K562 (cell line): ENCODE data around the gene TBC1D16. TPM values are rescaled to one million over a fixed set of nuclear protein-coding genes. Genes with fewer than 3 reads are reported as not detected.

Experiments
- CREM ChIP-seq: IDR thresholded peaks from 2 replicates; pipeline ENCODE4 v1.6.1; 2014; ENCODE audit warnings: antibody characterized with exemption, low read depth
- FOXJ2 ChIP-seq: fragments of 200-800 bp; sonication (Bioruptor generic); IDR thresholded peaks from 2 replicates; pipeline ENCODE4 v1.6.1; 2016; ENCODE audit warnings: missing genetic modification characterization, missing compliant biosample characterization
- FOXJ3 ChIP-seq: sonication (generic); formaldehyde crosslinking; IDR thresholded peaks from 2 replicates; pipeline ENCODE4 v1.4.0; 2020; ENCODE audit warnings: mild to moderate bottlenecking, missing genetic modification reagents
- FUS ChIP-seq: fragments of 200-400 bp; formaldehyde crosslinking; optimal IDR thresholded peaks from 2 replicates; pipeline ENCODE3; 2017; ENCODE audit warnings: low read depth, low read length
- HMG20B ChIP-seq: fragments of 250-450 bp; sonication (Bioruptor Pico); IDR thresholded peaks from 2 replicates; pipeline ENCODE4 v1.5.0; 2021; ENCODE audit warnings: mild to moderate bottlenecking
- ID3 ChIP-seq, 2 experiments: fragments of 250-450 bp in 1 of 2; fragments of 450-650 bp in 1 of 2; sonication (Bioruptor Pico) in 1 of 2; IDR thresholded peaks; 2 replicates each; pipeline versions ENCODE4 v1.6.1 to v1.8.0; 2016 to 2021; ENCODE audit warnings: mild to moderate bottlenecking in 2 of 2, moderate library complexity in 2 of 2, missing compliant biosample characterization in 1 of 2, missing genetic modification characterization in 1 of 2
- ILK ChIP-seq: fragments of 450-650 bp; IDR thresholded peaks from 2 replicates; pipeline ENCODE4 v1.6.1; 2016; ENCODE audit warnings: missing genetic modification characterization, low read depth, mild to moderate bottlenecking, missing compliant biosample characterization, moderate library complexity, borderline replicate concordance
- L3MBTL2 ChIP-seq: fragments of 450-650 bp; IDR thresholded peaks from 2 replicates; pipeline ENCODE4 v1.6.1; 2016; ENCODE audit warnings: mild to moderate bottlenecking, moderate library complexity
- PTBP1 ChIP-seq: fragments of 200-400 bp; formaldehyde crosslinking; IDR thresholded peaks from 2 replicates; pipeline ENCODE4 v1.6.1; 2017; ENCODE audit warnings: low read depth, low read length
- SAFB ChIP-seq: fragments of 200-400 bp; formaldehyde crosslinking; IDR thresholded peaks from 2 replicates; pipeline ENCODE4 v1.6.1; 2017; ENCODE audit warnings: low read depth, low read length, borderline replicate concordance
- SLC30A9 ChIP-seq: fragments of 250-450 bp; sonication (Bioruptor Pico); IDR thresholded peaks from 2 replicates; pipeline ENCODE4 v1.8.0; 2022; ENCODE audit warnings: mild to moderate bottlenecking, moderate library complexity
- STAG1 ChIP-seq: sonication (generic); formaldehyde crosslinking; IDR thresholded peaks from 2 replicates; pipeline ENCODE4 v1.5.0; 2020; ENCODE audit warnings: missing genetic modification reagents, borderline replicate concordance
- ZNF445 ChIP-seq: fragments of 250-450 bp; sonication (Bioruptor Pico); IDR thresholded peaks from 2 replicates; pipeline ENCODE4 v1.4.0; 2020; ENCODE audit warnings: low read depth, mild to moderate bottlenecking, moderate library complexity
- ZNF57 ChIP-seq: fragments of 450-650 bp; formaldehyde crosslinking; IDR thresholded peaks from 2 replicates; pipeline ENCODE4 v1.4.0; 2020; ENCODE audit warnings: mild to moderate bottlenecking, moderate library complexity
- polyA plus RNA-seq, 8 experiments: library from polyadenylated mRNA; depleted of rRNA in 4 of 8; stranded (reverse) in 5 of 8; unstranded in 3 of 8; fragments of >200 nt; fragmentation: Nextera tagmentation in 2 of 8; fragmentation: Illumina TruSeq in 1 of 8; extraction: Ambion mirVana in 2 of 8; extraction: Trizol in 1 of 8; gene quantifications; 2 replicates each; pipeline versions ENCODE4 v1.2.1 to v1.2.3, GENCODE V29; 2011 to 2014; ENCODE audit warnings: inconsistent platforms in 1 of 8, missing spikeins in 1 of 8
- total RNA-seq, 7 experiments: library from RNA; depleted of rRNA in 6 of 7; stranded (reverse); fragments of >200 nt in 6 of 7; fragmentation: Illumina TruSeq in 2 of 7; extraction: Trizol in 2 of 7; gene quantifications; 2 replicates each; pipeline versions ENCODE4 v1.2.1 to v1.2.3, GENCODE V29; 2011 to 2021; ENCODE audit warnings: low replicate concordance in 1 of 7
- TF ChIP-seq, protein P1 (sequence below), 2 experiments: fragments of 450-650 bp; conservative IDR thresholded peaks; 2 replicates each; pipeline ENCODE4 v1.6.1; 2017; ENCODE audit warnings: mild to moderate bottlenecking in 2 of 2, moderate library complexity in 2 of 2
- TF ChIP-seq, protein P2 (sequence below), 3 experiments: IDR thresholded peaks in 2 of 3; conservative IDR thresholded peaks in 1 of 3; 2 replicates each; pipeline ENCODE4 v1.5.1; 2011 to 2012; ENCODE audit warnings: low read length in 3 of 3, mild to moderate bottlenecking in 3 of 3, control low read depth in 2 of 3, improper control_type of control experiment in 1 of 3, inconsistent platforms in 1 of 3, low read depth in 1 of 3, mixed read lengths in 1 of 3, moderate library complexity in 1 of 3; ENCODE audit not compliant: insufficient read depth in 2 of 3
- TF ChIP-seq, protein P3 (sequence below), 2 experiments: IDR thresholded peaks; 2 replicates each; pipeline ENCODE4 v1.6.1; 2011; ENCODE audit warnings: borderline replicate concordance in 1 of 2, control low read depth in 1 of 2, low read depth in 1 of 2, low read length in 1 of 2, mild to moderate bottlenecking in 1 of 2, mixed read lengths in 1 of 2, moderate library complexity in 1 of 2; ENCODE audit not compliant: insufficient read depth in 1 of 2, insufficient read length in 1 of 2, poor library complexity in 1 of 2, severe bottlenecking in 1 of 2; ENCODE audit errors: extremely low read depth in 1 of 2
- TF ChIP-seq, protein P4 (sequence below): conservative IDR thresholded peaks from 2 replicates; pipeline ENCODE4 v1.6.1; 2011; ENCODE audit warnings: low read depth, mild to moderate bottlenecking, low read length; ENCODE audit not compliant: control insufficient read depth

TBC1D16 gene
- total and polyA plus RNA-seq, 9 of the 15 experiments (the other 6 are each of a cell fraction or from before 2014, with no cell fraction given) = 0.01 to 0.20 (median 0.03) TPM; not detected in 1

DNA sequence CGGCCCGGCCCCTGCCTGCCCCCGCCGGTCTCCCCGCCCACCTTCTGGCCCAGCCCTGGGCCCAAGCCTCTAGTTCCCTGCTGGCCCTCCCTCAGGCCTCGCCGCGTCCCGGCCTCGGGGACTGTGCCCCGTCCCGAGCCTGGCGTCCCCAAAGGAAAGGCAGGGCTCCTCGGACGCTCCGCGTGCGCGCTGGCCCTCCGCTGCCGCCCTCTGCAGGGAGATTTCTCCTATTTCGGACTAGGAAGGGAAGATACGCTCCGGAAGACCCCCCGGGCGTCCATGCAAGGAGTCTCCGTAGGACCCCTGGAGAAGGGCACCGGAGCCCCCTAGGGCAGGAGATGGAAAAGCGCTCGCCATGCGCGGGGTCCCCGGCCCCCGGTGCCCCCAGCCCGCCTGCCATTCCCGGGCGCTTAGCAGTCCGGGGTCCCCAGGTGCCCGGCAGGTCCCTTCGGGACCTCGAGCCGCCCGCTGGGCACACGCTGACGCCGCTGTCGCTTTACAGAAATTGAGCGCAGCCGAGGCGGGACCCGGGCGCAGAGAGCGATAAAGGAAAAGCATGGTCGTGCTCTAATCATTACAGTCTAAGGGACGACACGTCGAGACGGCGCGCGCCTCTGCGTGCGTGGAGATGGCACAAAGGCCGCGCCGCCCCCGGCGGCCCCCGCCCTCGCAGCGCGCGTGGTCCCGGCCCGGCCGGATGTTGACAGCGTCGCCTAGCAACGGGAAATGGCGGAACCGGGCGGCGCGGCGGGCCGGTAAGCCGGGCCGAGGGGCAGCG is 454 bp upstream of the TBC1D16 start, which contains the start of gene CCDC40 (continued):
- TF ChIP-seq, protein P1, sequence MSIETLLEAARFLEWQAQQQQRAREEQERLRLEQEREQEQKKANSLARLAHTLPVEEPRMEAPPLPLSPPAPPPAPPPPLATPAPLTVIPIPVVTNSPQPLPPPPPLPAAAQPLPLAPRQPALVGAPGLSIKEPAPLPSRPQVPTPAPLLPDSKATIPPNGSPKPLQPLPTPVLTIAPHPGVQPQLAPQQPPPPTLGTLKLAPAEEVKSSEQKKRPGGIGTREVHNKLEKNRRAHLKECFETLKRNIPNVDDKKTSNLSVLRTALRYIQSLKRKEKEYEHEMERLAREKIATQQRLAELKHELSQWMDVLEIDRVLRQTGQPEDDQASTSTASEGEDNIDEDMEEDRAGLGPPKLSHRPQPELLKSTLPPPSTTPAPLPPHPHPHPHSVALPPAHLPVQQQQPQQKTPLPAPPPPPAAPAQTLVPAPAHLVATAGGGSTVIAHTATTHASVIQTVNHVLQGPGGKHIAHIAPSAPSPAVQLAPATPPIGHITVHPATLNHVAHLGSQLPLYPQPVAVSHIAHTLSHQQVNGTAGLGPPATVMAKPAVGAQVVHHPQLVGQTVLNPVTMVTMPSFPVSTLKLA (conservative IDR thresholded peaks at IDR 0.05) = peak; percentile 47 to 83; a peak in 3 of 4 replicates
- TF ChIP-seq, protein P2, sequence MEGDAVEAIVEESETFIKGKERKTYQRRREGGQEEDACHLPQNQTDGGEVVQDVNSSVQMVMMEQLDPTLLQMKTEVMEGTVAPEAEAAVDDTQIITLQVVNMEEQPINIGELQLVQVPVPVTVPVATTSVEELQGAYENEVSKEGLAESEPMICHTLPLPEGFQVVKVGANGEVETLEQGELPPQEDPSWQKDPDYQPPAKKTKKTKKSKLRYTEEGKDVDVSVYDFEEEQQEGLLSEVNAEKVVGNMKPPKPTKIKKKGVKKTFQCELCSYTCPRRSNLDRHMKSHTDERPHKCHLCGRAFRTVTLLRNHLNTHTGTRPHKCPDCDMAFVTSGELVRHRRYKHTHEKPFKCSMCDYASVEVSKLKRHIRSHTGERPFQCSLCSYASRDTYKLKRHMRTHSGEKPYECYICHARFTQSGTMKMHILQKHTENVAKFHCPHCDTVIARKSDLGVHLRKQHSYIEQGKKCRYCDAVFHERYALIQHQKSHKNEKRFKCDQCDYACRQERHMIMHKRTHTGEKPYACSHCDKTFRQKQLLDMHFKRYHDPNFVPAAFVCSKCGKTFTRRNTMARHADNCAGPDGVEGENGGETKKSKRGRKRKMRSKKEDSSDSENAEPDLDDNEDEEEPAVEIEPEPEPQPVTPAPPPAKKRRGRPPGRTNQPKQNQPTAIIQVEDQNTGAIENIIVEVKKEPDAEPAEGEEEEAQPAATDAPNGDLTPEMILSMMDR (IDR thresholded peaks at IDR 0.05 in 2 of 3, conservative IDR thresholded peaks at IDR 0.05 in 1 of 3; ENCODE audit: insufficient read depth in 2 of 3, low read depth in 1 of 3, low read length in 3 of 3) = peak in 2 of 3 experiments; percentile 2 to 8; a peak in 1 of 6 replicates
- TF ChIP-seq ZNF445 (CRISPR knock-in tag) (no peak), SLC30A9 (no peak), ILK (no peak), FUS (no peak), PTBP1 (peak; percentile 90; the same call in 1 of the 2 replicates), FOXJ3 (CRISPR knock-in tag) (peak; percentile 37; the same call in 1 of the 2 replicates), STAG1 (CRISPR knock-in tag) (no peak), HMG20B (CRISPR knock-in tag) (no peak), ID3 (CRISPR knock-in tag; IDR thresholded peaks at IDR 0.05) (no peak), ID3 (tag; IDR thresholded peaks at IDR 0.05) (no peak), SAFB (no peak), FOXJ2 (peak; percentile 99), CREM (peak; percentile 12; the same call in 1 of the 2 replicates), ZNF57 (CRISPR knock-in tag) (no peak), L3MBTL2 (peak; percentile 55; the same call in 1 of the 2 replicates)
- TF ChIP-seq, protein P3, sequence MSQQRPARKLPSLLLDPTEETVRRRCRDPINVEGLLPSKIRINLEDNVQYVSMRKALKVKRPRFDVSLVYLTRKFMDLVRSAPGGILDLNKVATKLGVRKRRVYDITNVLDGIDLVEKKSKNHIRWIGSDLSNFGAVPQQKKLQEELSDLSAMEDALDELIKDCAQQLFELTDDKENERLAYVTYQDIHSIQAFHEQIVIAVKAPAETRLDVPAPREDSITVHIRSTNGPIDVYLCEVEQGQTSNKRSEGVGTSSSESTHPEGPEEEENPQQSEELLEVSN (IDR thresholded peaks at IDR 0.05; ENCODE audit: borderline replicate concordance in 1 of 2, extremely low read depth in 1 of 2, insufficient read depth in 1 of 2, insufficient read length in 1 of 2, low read depth in 1 of 2, low read length in 1 of 2, poor library complexity in 1 of 2, severe bottlenecking in 1 of 2) = peak in 1 of 2 experiments; percentile 78
- TF ChIP-seq, protein P4, sequence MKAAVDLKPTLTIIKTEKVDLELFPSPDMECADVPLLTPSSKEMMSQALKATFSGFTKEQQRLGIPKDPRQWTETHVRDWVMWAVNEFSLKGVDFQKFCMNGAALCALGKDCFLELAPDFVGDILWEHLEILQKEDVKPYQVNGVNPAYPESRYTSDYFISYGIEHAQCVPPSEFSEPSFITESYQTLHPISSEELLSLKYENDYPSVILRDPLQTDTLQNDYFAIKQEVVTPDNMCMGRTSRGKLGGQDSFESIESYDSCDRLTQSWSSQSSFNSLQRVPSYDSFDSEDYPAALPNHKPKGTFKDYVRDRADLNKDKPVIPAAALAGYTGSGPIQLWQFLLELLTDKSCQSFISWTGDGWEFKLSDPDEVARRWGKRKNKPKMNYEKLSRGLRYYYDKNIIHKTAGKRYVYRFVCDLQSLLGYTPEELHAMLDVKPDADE = peak; percentile 54; the same call in 1 of the 2 replicates
